Myocyte (in vitro differentiated cells): ENCODE measurements around the gene CBX3. TPM values are rescaled to one million over a fixed set of nuclear protein-coding genes. Genes with fewer than 3 reads are reported as not detected.
"Not testable (repeated sequence)": the region's sequence is repeated elsewhere in the genome, so short reads cannot be mapped to it uniquely, and the experiment has no call there.

Source experiments
- DNase-seq: peaks from one replicate; pipeline ENCODE4 v3.0.0-alpha.2; 2012; ENCODE audit warnings: low read depth
- total RNA-seq: library from RNA; depleted of rRNA; stranded (reverse); fragments of >200 nt; gene quantifications from 2 replicates; pipeline ENCODE4 v1.2.3, GENCODE V29; 2014

The CBX3 gene
- total RNA-seq, 1 donor from 2014 or later: 239 TPM

GRCh38 chr7:26187380-26188205 lies 14.0 kb upstream of the CBX3 start:
- no peak for DNase-seq

- DNase-seq: no peak
Observed at GRCh38 chr7:26188206-26188956, 13.2 kb upstream of the CBX3 start.

GRCh38 chr7:26188957-26189541 lies 12.5 kb upstream of the CBX3 start:
- DNase-seq: no peak

- no peak for DNase-seq
Observed at GRCh38 chr7:26189697-26190096, 11.8 kb upstream of the CBX3 start.

- DNase-seq: no peak
Observed at GRCh38 chr7:26190417-26190869, 11.1 kb upstream of the CBX3 start.

GRCh38 chr7:26191233-26191973 lies 10.1 kb upstream of the CBX3 start:
- no peak for DNase-seq

- DNase-seq: no peak
Observed at GRCh38 chr7:26191974-26192479, 9.5 kb upstream of the CBX3 start.

- no peak for DNase-seq
Observed at GRCh38 chr7:26192485-26193087, 9.0 kb upstream of the CBX3 start.

GRCh38 chr7:26193432-26194207 lies 7.9 kb upstream of the CBX3 start:
- no peak for DNase-seq

GRCh38 chr7:26194764-26195163 lies 6.8 kb upstream of the CBX3 start:
- not testable (repeated sequence) for DNase-seq

- DNase-seq: no peak
Observed at GRCh38 chr7:26195182-26195581, 6.4 kb upstream of the CBX3 start.

- DNase-seq: no peak
Observed at GRCh38 chr7:26195867-26196657, 5.5 kb upstream of the CBX3 start.

- DNase-seq: no peak
Observed at GRCh38 chr7:26197153-26198115, 4.1 kb upstream of the CBX3 start.

- peak; percentile 57 for DNase-seq
Observed at GRCh38 chr7:26198133-26198780, 3.3 kb upstream of the CBX3 start.

GRCh38 chr7:26198781-26199169 lies 2.8 kb upstream of the CBX3 start:
- no peak for DNase-seq

GRCh38 chr7:26199301-26200037 lies 2.1 kb upstream of the CBX3 start:
- DNase-seq: peak; percentile 81

GRCh38 chr7:26200038-26200443 lies 1.5 kb upstream of the CBX3 start:
- peak; percentile 75 for DNase-seq
